SU-DHL-6 (cell line): Measurements from ENCODE around the gene EVA1B.

Experiments
- H2AFZ ChIP-seq: fragments of 200-600 bp; sonication (generic); 2 replicates; pipeline ENCODE4 v1.6.1; 2014; ENCODE audit warnings: low read depth, mild to moderate bottlenecking, moderate library complexity, mixed read lengths, antibody characterized with exemption, low read length; ENCODE audit not compliant: severe bottlenecking
- H3F3A ChIP-seq: fragments of 200-600 bp; shearing (Covaris generic); 2 replicates; pipeline ENCODE4 v1.6.0; 2016; ENCODE audit warnings: antibody characterized with exemption, mild to moderate bottlenecking; ENCODE audit not compliant: insufficient read depth
- H3K27ac ChIP-seq: fragments of 200-600 bp; sonication (generic); 2 replicates; pipeline ENCODE4 v1.5.1; 2016; ENCODE audit warnings: low read depth, mild to moderate bottlenecking, low read length, moderate library complexity, mixed read lengths
- H3K27me3 ChIP-seq: fragments of 200-600 bp; sonication (generic), shearing (Covaris generic); 2 replicates; pipeline ENCODE4 v1.6.0; 2014; ENCODE audit warnings: mild to moderate bottlenecking, low read length
- H3K36me3 ChIP-seq: fragments of 200-600 bp; sonication (generic); 2 replicates; pipeline ENCODE4 v1.6.1; 2014; ENCODE audit warnings: mild to moderate bottlenecking, low read length, mixed read lengths
- H3K4me2 ChIP-seq: fragments of 300-600, 200-600 bp; shearing (Covaris generic), sonication (generic); 2 replicates; pipeline ENCODE4 v1.6.0; 2014; ENCODE audit warnings: low read length, low read depth, mild to moderate bottlenecking; ENCODE audit not compliant: poor library complexity, severe bottlenecking
- H3K4me3 ChIP-seq: fragments of 200-600 bp; sonication (generic); 2 replicates; pipeline ENCODE4 v1.5.1; 2014; ENCODE audit warnings: antibody characterized with exemption, low read length, mild to moderate bottlenecking, mixed read lengths; ENCODE audit not compliant: insufficient read depth, poor library complexity, severe bottlenecking
- H3K79me2 ChIP-seq: fragments of 200-600 bp; sonication (generic); 2 replicates; pipeline ENCODE4 v1.6.1; 2014; ENCODE audit warnings: mild to moderate bottlenecking, low read length, moderate library complexity; ENCODE audit not compliant: insufficient read depth
- H3K9ac ChIP-seq: fragments of 200-600 bp; sonication (generic); 2 replicates; pipeline ENCODE4 v1.7.0; 2014; ENCODE audit warnings: mild to moderate bottlenecking, low read length
- H3K9me2 ChIP-seq: fragments of 200-600 bp; sonication (generic); replicated peaks from 2 replicates; pipeline ENCODE4 v1.6.1; 2014; ENCODE audit warnings: low read length; ENCODE audit not compliant: insufficient read depth
- H3K9me3 ChIP-seq: fragments of 200-600 bp; sonication (generic); 2 replicates; pipeline ENCODE4 v1.6.1; 2014; ENCODE audit warnings: low read length, mixed read lengths; ENCODE audit not compliant: insufficient read depth
- H4K20me1 ChIP-seq: fragments of 200-600 bp; sonication (generic); 2 replicates; pipeline ENCODE4 v1.6.1; 2014; ENCODE audit warnings: low read depth, mild to moderate bottlenecking, antibody characterized with exemption, low read length, moderate library complexity, mixed read lengths
- EZH2phosphoT487 ChIP-seq: fragments of 200-600 bp; sonication (generic), shearing (Covaris generic); conservative IDR thresholded peaks from 2 replicates; pipeline ENCODE4 v1.6.1; 2018; ENCODE audit warnings: mild to moderate bottlenecking, antibody characterized with exemption, low read length, moderate library complexity, mixed read lengths
- TF ChIP-seq, protein P1 (sequence below): fragments of 200-600 bp; sonication (generic); IDR thresholded peaks from one replicate; pipeline ENCODE4 v1.5.1; 2017; ENCODE audit warnings: antibody characterized with exemption, mild to moderate bottlenecking, low read length, moderate library complexity; ENCODE audit not compliant: insufficient read depth, poor library complexity, severe bottlenecking

The EVA1B gene

DNA sequence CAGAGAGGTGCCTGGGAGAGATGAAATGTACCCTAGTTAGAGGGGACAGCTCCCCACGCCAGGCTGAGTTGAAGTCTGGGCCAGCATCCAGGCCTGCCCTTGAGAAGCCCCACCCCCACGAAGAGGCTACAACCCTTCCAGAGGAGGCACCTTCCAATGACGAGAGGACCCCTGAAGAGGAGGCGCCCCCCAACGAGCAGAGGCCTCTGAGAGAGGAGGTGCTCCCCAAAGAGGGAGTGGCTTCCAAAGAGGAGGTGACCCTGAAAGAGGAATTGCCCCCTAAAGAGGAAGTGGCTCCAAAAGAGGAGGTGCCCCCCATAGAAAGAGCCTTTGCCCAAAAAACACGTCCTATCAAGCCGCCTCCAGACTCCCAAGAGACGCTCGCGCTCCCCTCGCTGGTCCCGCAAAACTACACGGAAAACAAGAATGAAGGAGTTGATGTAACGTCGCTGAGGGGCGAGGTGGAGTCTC is 3.1 kb downstream of the EVA1B start:
- no peak overlapping the region for H3K4me2 ChIP-seq
- no peak overlapping the region for H3K9ac ChIP-seq
- no peaks in the 10 kb centered on the region for H4K20me1 ChIP-seq
- TF ChIP-seq, protein P1, sequence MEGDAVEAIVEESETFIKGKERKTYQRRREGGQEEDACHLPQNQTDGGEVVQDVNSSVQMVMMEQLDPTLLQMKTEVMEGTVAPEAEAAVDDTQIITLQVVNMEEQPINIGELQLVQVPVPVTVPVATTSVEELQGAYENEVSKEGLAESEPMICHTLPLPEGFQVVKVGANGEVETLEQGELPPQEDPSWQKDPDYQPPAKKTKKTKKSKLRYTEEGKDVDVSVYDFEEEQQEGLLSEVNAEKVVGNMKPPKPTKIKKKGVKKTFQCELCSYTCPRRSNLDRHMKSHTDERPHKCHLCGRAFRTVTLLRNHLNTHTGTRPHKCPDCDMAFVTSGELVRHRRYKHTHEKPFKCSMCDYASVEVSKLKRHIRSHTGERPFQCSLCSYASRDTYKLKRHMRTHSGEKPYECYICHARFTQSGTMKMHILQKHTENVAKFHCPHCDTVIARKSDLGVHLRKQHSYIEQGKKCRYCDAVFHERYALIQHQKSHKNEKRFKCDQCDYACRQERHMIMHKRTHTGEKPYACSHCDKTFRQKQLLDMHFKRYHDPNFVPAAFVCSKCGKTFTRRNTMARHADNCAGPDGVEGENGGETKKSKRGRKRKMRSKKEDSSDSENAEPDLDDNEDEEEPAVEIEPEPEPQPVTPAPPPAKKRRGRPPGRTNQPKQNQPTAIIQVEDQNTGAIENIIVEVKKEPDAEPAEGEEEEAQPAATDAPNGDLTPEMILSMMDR: no peak
- no peak for TF ChIP-seq EZH2phosphoT487
- H3K27me3 ChIP-seq: no peaks in the 10 kb centered on the region
- no peak overlapping the region for H3K4me3 ChIP-seq
- no peaks in the 10 kb centered on the region for H3K79me2 ChIP-seq
- no peaks in the 10 kb centered on the region for H3K9me3 ChIP-seq
- H3K36me3 ChIP-seq: no peaks in the 10 kb centered on the region
- H3K27ac ChIP-seq: no peak overlapping the region
- H2AFZ ChIP-seq: no peak overlapping the region
- H3F3A ChIP-seq: no peaks in the 10 kb centered on the region
- no peaks in the 10 kb centered on the region for H3K9me2 ChIP-seq

DNA sequence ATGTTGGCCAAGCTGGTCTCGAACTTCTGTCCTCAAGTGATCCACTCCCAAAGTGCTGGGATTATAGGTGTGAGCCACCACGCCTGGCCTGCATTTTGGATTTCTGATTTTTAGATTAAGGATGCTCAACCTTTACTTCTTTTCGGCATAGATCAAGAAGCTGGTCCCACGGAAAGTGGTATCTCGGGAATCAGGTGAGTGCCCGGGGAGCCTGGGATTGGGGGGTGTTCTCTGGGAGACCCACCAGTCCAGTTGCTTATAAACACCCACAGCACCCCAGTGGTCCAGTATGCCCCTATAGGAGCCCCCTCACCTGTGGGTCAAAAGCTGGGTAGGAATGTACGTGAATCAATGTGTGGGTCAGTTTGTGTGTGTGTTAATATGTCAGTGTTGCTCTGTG is 14.0 kb downstream of the EVA1B start:
- Histone ChIP-seq H3K4me2 (no peak overlapping the region), H3K9ac (no peak overlapping the region), H3K27ac (no peak overlapping the region), H4K20me1 (no peaks in the 10 kb centered on the region), H3K4me3 (no peak overlapping the region), H3K9me3 (no peaks in the 10 kb centered on the region), H3K27me3 (no peaks in the 10 kb centered on the region), H3K9me2 (no peaks in the 10 kb centered on the region), H2AFZ (no peak overlapping the region), H3F3A (peaks cover 16% of the 10 kb centered on the region), H3K36me3 (0 out of 2 replicates have a peak, but pooled peaks cover 2% of the 10 kb centered on the region), H3K79me2 (no peaks in the 10 kb centered on the region)
- TF ChIP-seq, protein P1: no peak
- no peak for TF ChIP-seq EZH2phosphoT487

DNA sequence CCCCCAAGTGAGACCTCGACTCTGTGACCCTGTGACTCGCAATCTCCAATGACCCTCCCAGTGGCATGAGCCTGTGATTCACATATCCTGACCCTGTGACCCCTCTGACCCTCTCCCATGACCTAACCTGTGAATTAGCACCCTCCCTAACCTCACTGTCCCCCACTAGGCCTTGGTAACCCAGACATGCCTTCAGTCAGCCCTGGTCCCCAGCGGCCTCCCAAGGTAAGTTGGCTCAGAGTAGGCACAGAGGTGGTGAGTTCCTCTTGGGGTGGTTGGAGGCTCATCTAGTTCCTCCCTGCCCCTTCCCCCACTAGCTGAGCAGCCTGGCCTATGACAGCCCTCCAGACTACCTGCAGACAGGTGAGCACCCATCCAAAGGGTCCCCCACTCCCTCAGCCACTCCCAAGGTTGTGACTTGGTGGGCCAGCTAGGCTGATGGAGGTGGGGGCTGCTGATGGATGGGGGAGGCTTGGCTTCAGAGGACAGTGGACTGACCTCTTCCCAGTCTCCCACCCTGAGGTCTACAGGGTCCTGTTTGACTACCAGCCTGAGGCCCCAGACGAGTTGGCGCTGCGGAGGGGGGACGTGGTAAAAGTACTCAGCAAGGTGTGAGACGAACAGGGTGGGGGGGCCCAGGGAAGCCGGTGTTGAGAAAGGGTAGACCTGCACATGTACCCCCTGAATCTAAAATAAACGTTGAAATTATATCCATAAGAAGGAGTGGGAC is 15.7 kb downstream of the EVA1B start:
- H3K4me2 ChIP-seq: peak overlapping the region; percentile 67
- H3K36me3 ChIP-seq: 0 out of 2 replicates have a peak, but pooled peaks cover 5% of the 10 kb centered on the region
- no peaks in the 10 kb centered on the region for H3K79me2 ChIP-seq
- H2AFZ ChIP-seq: no peak overlapping the region
- no peaks in the 10 kb centered on the region for H3K9me2 ChIP-seq
- H3K9me3 ChIP-seq: no peaks in the 10 kb centered on the region
- H4K20me1 ChIP-seq: no peaks in the 10 kb centered on the region
- peak overlapping the region; percentile 59 for H3K4me3 ChIP-seq
- peak overlapping the region; percentile 70 for H3K9ac ChIP-seq
- TF ChIP-seq, protein P1: no peak
- TF ChIP-seq EZH2phosphoT487: no peak
- no peaks in the 10 kb centered on the region for H3K27me3 ChIP-seq
- H3K27ac ChIP-seq: no peak overlapping the region
- H3F3A ChIP-seq: peaks cover 18% of the 10 kb centered on the region
